Endothelial cell of umbilical vein (primary cell): ENCODE measurements around the gene ZFP62. TPM values are rescaled to one million over a fixed set of nuclear protein-coding genes. Genes with fewer than 3 reads are reported as not detected.
A peak's percentile ranks its signal among the peaks of the same experiment; 100 is the strongest.

Source experiments
- BruUV-seq: library from RNA; stranded (reverse); fragments of 400-500 nt; replicated peaks from 2 replicates; lab custom pipeline; 2021; lab: Mats Ljungman, UMichigan
- CTCF ChIA-PET: fragments of 300-600, 350-600 bp; sonication (Branson Sonifier 250); formaldehyde crosslinking; loops from one replicate; lab custom pipeline; 2021; ENCODE audit warnings: antibody characterized with exemption, inconsistent platforms; lab: Charles Lee
- POLR2A ChIA-PET: fragments of 300-600, 350-600 bp; sonication (Branson Sonifier 250); formaldehyde crosslinking; loops from one replicate; lab custom pipeline; 2021; ENCODE audit warnings: antibody characterized with exemption, inconsistent platforms; lab: Charles Lee
- DNase-seq: peaks from one replicate; pipeline ENCODE4 v3.0.0-alpha.2; 2011; ENCODE audit warnings: low read depth, low spot score
- FAIRE-seq: peaks from 2 replicates; lab custom pipeline; 2011; peaks lifted over from hg19 to GRCh38; lab: Jason Lieb, UNC
- H2AFZ ChIP-seq: 2 replicates; pipeline ENCODE4 v1.6.0; 2012; ENCODE audit warnings: low read depth, low read length, control low read depth, inconsistent platforms
- H3K27ac ChIP-seq: 2 replicates; pipeline ENCODE4 v1.5.1; 2011; ENCODE audit warnings: low read depth, mild to moderate bottlenecking, control low read depth, low read length, moderate library complexity; ENCODE audit not compliant: insufficient read depth
- H3K27me3 ChIP-seq, 2 experiments: 2 replicates each; pipeline versions ENCODE4 v1.6.0 to v1.6.1; 2011; ENCODE audit warnings: low read length in 2 of 2, mixed read lengths in 1 of 2; ENCODE audit not compliant: control insufficient read depth in 2 of 2, insufficient read depth in 2 of 2
- H3K36me3 ChIP-seq, 2 experiments: 2 replicates in 1 of 2; 3 replicates in 1 of 2; pipeline ENCODE4 v1.5.1; 2011; ENCODE audit warnings: low read length in 2 of 2, mild to moderate bottlenecking in 1 of 2, moderate library complexity in 1 of 2; ENCODE audit not compliant: control insufficient read depth in 2 of 2, insufficient read depth in 2 of 2; ENCODE audit errors: extremely low read depth in 1 of 2
- H3K4me1 ChIP-seq: 3 replicates; pipeline ENCODE4 v1.5.1; 2011; ENCODE audit warnings: mild to moderate bottlenecking, low read length; ENCODE audit not compliant: control insufficient read depth, insufficient read depth; ENCODE audit errors: extremely low read depth
- H3K4me2 ChIP-seq: 2 replicates; pipeline ENCODE4 v1.6.1; 2011; ENCODE audit warnings: low read length, control low read depth, mixed read lengths; ENCODE audit not compliant: insufficient read depth
- H3K4me3 ChIP-seq, 3 experiments: fragments of 200-600 bp in 1 of 3; sonication (generic), shearing (Covaris generic) in 1 of 3; replicated peaks in 1 of 3; 2 replicates each; pipeline ENCODE4 v1.5.1; 2011 to 2016; ENCODE audit warnings: control low read depth in 3 of 3, low read length in 3 of 3, mild to moderate bottlenecking in 2 of 3, inconsistent platforms in 1 of 3, low read depth in 1 of 3, moderate library complexity in 1 of 3; ENCODE audit not compliant: insufficient read depth in 1 of 3
- H3K79me2 ChIP-seq: 2 replicates; pipeline ENCODE4 v1.6.0; 2012; ENCODE audit warnings: low read length, inconsistent platforms; ENCODE audit not compliant: control insufficient read depth, insufficient read depth
- H3K9ac ChIP-seq: replicated peaks from 2 replicates; pipeline ENCODE3; 2011; ENCODE audit warnings: low read length, control low read depth; ENCODE audit not compliant: insufficient read depth; ENCODE audit errors: extremely low read depth
- H3K9me1 ChIP-seq: replicated peaks from 3 replicates; pipeline ENCODE4 v1.6.0; 2011; ENCODE audit warnings: mild to moderate bottlenecking, low read length; ENCODE audit not compliant: control insufficient read depth, insufficient read depth; ENCODE audit errors: extremely low read depth
- H3K9me3 ChIP-seq: replicated peaks from 2 replicates; pipeline ENCODE4 v1.5.1; 2012; ENCODE audit warnings: low read length, inconsistent platforms; ENCODE audit not compliant: control insufficient read depth, insufficient read depth
- H4K20me1 ChIP-seq: replicated peaks from 2 replicates; pipeline ENCODE3; 2011; ENCODE audit warnings: mild to moderate bottlenecking, low read length; ENCODE audit not compliant: control insufficient read depth, insufficient read depth; ENCODE audit errors: extremely low read depth
- EZH2 ChIP-seq: IDR thresholded peaks from 2 replicates; pipeline ENCODE4 v1.6.1; 2012; ENCODE audit warnings: borderline replicate concordance, low read depth, mild to moderate bottlenecking, moderate library complexity, low read length, inconsistent platforms; ENCODE audit not compliant: severe bottlenecking
- FOS ChIP-seq: IDR thresholded peaks from 2 replicates; pipeline ENCODE4 v1.6.1; 2011; ENCODE audit warnings: mild to moderate bottlenecking, low read length, moderate library complexity, borderline replicate concordance; ENCODE audit not compliant: insufficient read depth
- GATA2 ChIP-seq: IDR thresholded peaks from 2 replicates; pipeline ENCODE4 v1.7.0; 2011; ENCODE audit warnings: low read depth, mild to moderate bottlenecking, moderate library complexity, mixed read lengths, low read length; ENCODE audit not compliant: insufficient read length, insufficient read depth
- JUN ChIP-seq: IDR thresholded peaks from 2 replicates; pipeline ENCODE4 v1.6.1; 2011; ENCODE audit warnings: borderline replicate concordance, low read depth; ENCODE audit not compliant: insufficient read length, insufficient read depth
- MAX ChIP-seq: IDR thresholded peaks from 2 replicates; pipeline ENCODE4 v1.6.1; 2011; ENCODE audit not compliant: insufficient read depth, insufficient read length
- MYC ChIP-seq: IDR thresholded peaks from one replicate; pipeline ENCODE4 v1.6.1; 2011; ENCODE audit warnings: mild to moderate bottlenecking, low read depth, low read length
- POLR2A ChIP-seq: IDR thresholded peaks from 2 replicates; pipeline ENCODE4 v1.6.1; 2012; ENCODE audit warnings: low read depth, mild to moderate bottlenecking, control low read depth, low read length
- POLR2AphosphoS5 ChIP-seq: IDR thresholded peaks from 2 replicates; pipeline ENCODE4 v1.6.1; 2012; ENCODE audit warnings: low read depth, mild to moderate bottlenecking, control low read depth, low read length, moderate library complexity; ENCODE audit not compliant: insufficient read depth
- dilution Hi-C: fragments of 300-500 bp; cut with MboI; formaldehyde crosslinking; loops from one replicate; pipeline ENCODE4 v1.15.0; 2019; ENCODE audit warnings: low sequenced_read_pairs; ENCODE audit not compliant: extremely low pct_ligation_motif_present
- intact Hi-C: fragments of 100-400 bp; cut with micrococcal nuclease; formaldehyde crosslinking; loops from one replicate; pipeline ENCODE4 v1.10.0; 2022
- polyA plus RNA-seq, 4 experiments: library from polyadenylated mRNA; depleted of rRNA in 3 of 4; stranded (reverse) in 3 of 4; unstranded in 1 of 4; fragments of >200 nt; gene quantifications; 2 replicates each; pipeline versions ENCODE4 v1.2.1 to v1.2.3, GENCODE V29; 2011 to 2012; ENCODE audit warnings: missing spikeins in 1 of 4
- total RNA-seq: library from RNA; stranded (reverse); gene quantifications from 2 replicates; pipeline ENCODE4 v1.2.3, GENCODE V29; 2021
- TF ChIP-seq, protein P1 (sequence below), 2 donors: IDR thresholded peaks; 1 replicate in 1 of 2; 2 replicates in 1 of 2; pipeline ENCODE4 v1.5.1; 2011; ENCODE audit warnings: low read length in 2 of 2, mild to moderate bottlenecking in 2 of 2, moderate library complexity in 2 of 2, control low read depth in 1 of 2, inconsistent platforms in 1 of 2, low read depth in 1 of 2; ENCODE audit not compliant: insufficient read depth in 1 of 2; ENCODE audit errors: extremely low read depth in 1 of 2

The ZFP62 gene
- total and polyA plus RNA-seq, 2 donors (not counting 3 experiments of a cell fraction or from before 2014, with no cell fraction given), result 3.7 to 19.7 TPM

- DNase-seq, result peak; percentile 54
- dilution Hi-C loops, result no loop called here
- peaks cover 11% of the 10 kb centered on the region for H3K79me2 ChIP-seq
Observed at GRCh38 chr5:180807654-180808414, 53.2 kb downstream of the ZFP62 start.

GRCh38 chr5:180807046-180807445 is 54.0 kb downstream of the ZFP62 start:
- peaks cover 47% of the 10 kb centered on the region for H3K4me1 ChIP-seq
- intact Hi-C loops, result loop anchor here (10.0 kb wide), 1 partner anchor 312 kb away; the partner anchor contains the start of gene CNOT6

More at GRCh38 chr5:180807654-180808414, 53.2 kb downstream of the ZFP62 start:
- Histone ChIP-seq H2AFZ (no peak overlapping the region), H3K27ac (no peak overlapping the region), H3K27me3 (no peaks in the 10 kb centered on the region), H3K4me3 (no peak overlapping the region), H3K4me1 (peaks cover 47% of the 10 kb centered on the region), H3K9ac (no peak overlapping the region), H3K36me3 (no peaks in the 10 kb centered on the region), H3K4me2 (peak overlapping the region; percentile 77), H3K9me3 (no peaks in the 10 kb centered on the region), H4K20me1 (no peaks in the 10 kb centered on the region), H3K9me1 (no peaks in the 10 kb centered on the region)
- no peak for TF ChIP-seq JUN
- peak; percentile 63 for FAIRE-seq
- BruUV-seq, result no TSS peak
- CTCF ChIA-PET, result interaction anchor here (1.0 to 1.4 kb wide), 4 partner anchors 20 to 365 kb away, joined by 3 to 5 read pairs (median 3); no protein-coding TSS in a partner anchor
- intact Hi-C loops, result loop anchor here (10.0 kb wide), 1 partner anchor 313 kb away; the partner anchor contains the start of gene CNOT6
- POLR2A ChIA-PET, result no interaction called here

More at GRCh38 chr5:180807046-180807445, 54.0 kb downstream of the ZFP62 start:
- Histone ChIP-seq H3K4me2 (peak overlapping the region; percentile 77), H4K20me1 (no peaks in the 10 kb centered on the region), H3K36me3 (no peaks in the 10 kb centered on the region), H3K9me1 (no peaks in the 10 kb centered on the region), H3K4me3 (no peak overlapping the region), H3K9me3 (no peaks in the 10 kb centered on the region), H3K79me2 (peaks cover 11% of the 10 kb centered on the region), H3K27me3 (no peaks in the 10 kb centered on the region), H3K27ac (no peak overlapping the region), H3K9ac (no peak overlapping the region), H2AFZ (no peak overlapping the region)
- dilution Hi-C loops, result no loop called here
- no peak for FAIRE-seq
- DNase-seq, result no peak
- CTCF ChIA-PET, result interaction anchor here (1.4 kb wide), 1 partner anchor 366 kb away, joined by 3 read pairs; no protein-coding TSS in a partner anchor
- POLR2A ChIA-PET, result no interaction called here
- TF ChIP-seq GATA2, result no peak
- TF ChIP-seq JUN, result no peak
- TF ChIP-seq POLR2A, result no peak
- TF ChIP-seq, protein P1, sequence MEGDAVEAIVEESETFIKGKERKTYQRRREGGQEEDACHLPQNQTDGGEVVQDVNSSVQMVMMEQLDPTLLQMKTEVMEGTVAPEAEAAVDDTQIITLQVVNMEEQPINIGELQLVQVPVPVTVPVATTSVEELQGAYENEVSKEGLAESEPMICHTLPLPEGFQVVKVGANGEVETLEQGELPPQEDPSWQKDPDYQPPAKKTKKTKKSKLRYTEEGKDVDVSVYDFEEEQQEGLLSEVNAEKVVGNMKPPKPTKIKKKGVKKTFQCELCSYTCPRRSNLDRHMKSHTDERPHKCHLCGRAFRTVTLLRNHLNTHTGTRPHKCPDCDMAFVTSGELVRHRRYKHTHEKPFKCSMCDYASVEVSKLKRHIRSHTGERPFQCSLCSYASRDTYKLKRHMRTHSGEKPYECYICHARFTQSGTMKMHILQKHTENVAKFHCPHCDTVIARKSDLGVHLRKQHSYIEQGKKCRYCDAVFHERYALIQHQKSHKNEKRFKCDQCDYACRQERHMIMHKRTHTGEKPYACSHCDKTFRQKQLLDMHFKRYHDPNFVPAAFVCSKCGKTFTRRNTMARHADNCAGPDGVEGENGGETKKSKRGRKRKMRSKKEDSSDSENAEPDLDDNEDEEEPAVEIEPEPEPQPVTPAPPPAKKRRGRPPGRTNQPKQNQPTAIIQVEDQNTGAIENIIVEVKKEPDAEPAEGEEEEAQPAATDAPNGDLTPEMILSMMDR (IDR thresholded peaks at IDR 0.05; ENCODE audit: extremely low read depth in 1 of 2, insufficient read depth in 1 of 2, low read depth in 1 of 2, low read length in 2 of 2), result no peak
- no peak for TF ChIP-seq FOS
- TF ChIP-seq EZH2, result no peak
- no peak for TF ChIP-seq MAX
- no peak for TF ChIP-seq MYC
- no peak for TF ChIP-seq POLR2AphosphoS5
- no TSS peak for BruUV-seq
